Endothelial cell of umbilical vein (primary cell): ENCODE results near the gene GLI1.

Experiments
- CTCF ChIP-seq, 2 donors: IDR thresholded peaks; 1 replicate in 1 of 2; 2 replicates in 1 of 2; pipeline ENCODE4 v1.5.1; 2011; ENCODE audit warnings: low read length in 2 of 2, mild to moderate bottlenecking in 2 of 2, moderate library complexity in 2 of 2, control low read depth in 1 of 2, inconsistent platforms in 1 of 2, low read depth in 1 of 2; ENCODE audit not compliant: insufficient read depth in 1 of 2; ENCODE audit errors: extremely low read depth in 1 of 2
- EZH2 ChIP-seq: IDR thresholded peaks from 2 replicates; pipeline ENCODE4 v1.6.1; 2012; ENCODE audit warnings: borderline replicate concordance, low read depth, mild to moderate bottlenecking, moderate library complexity, low read length, inconsistent platforms; ENCODE audit not compliant: severe bottlenecking
- FOS ChIP-seq: IDR thresholded peaks from 2 replicates; pipeline ENCODE4 v1.6.1; 2011; ENCODE audit warnings: mild to moderate bottlenecking, low read length, moderate library complexity, borderline replicate concordance; ENCODE audit not compliant: insufficient read depth
- GATA2 ChIP-seq: IDR thresholded peaks from 2 replicates; pipeline ENCODE4 v1.7.0; 2011; ENCODE audit warnings: low read depth, mild to moderate bottlenecking, moderate library complexity, mixed read lengths, low read length; ENCODE audit not compliant: insufficient read length, insufficient read depth
- JUN ChIP-seq: IDR thresholded peaks from 2 replicates; pipeline ENCODE4 v1.6.1; 2011; ENCODE audit warnings: borderline replicate concordance, low read depth; ENCODE audit not compliant: insufficient read length, insufficient read depth
- MAX ChIP-seq: IDR thresholded peaks from 2 replicates; pipeline ENCODE4 v1.6.1; 2011; ENCODE audit not compliant: insufficient read depth, insufficient read length
- MYC ChIP-seq: IDR thresholded peaks from one replicate; pipeline ENCODE4 v1.6.1; 2011; ENCODE audit warnings: mild to moderate bottlenecking, low read depth, low read length
- POLR2A ChIP-seq: IDR thresholded peaks from 2 replicates; pipeline ENCODE4 v1.6.1; 2012; ENCODE audit warnings: low read depth, mild to moderate bottlenecking, control low read depth, low read length
- POLR2AphosphoS5 ChIP-seq: IDR thresholded peaks from 2 replicates; pipeline ENCODE4 v1.6.1; 2012; ENCODE audit warnings: low read depth, mild to moderate bottlenecking, control low read depth, low read length, moderate library complexity; ENCODE audit not compliant: insufficient read depth

- TF ChIP-seq CTCF (IDR thresholded peaks at IDR 0.05; ENCODE audit: extremely low read depth in 1 of 2, insufficient read depth in 1 of 2, low read depth in 1 of 2, low read length in 2 of 2) (no peak), POLR2AphosphoS5 (no peak), EZH2 (no peak), POLR2A (no peak), MAX (no peak), JUN (no peak), FOS (no peak), GATA2 (no peak), MYC (no peak)
These were observed 13.2 kb upstream of the GLI1 start for GRCh38 chr12:57446292-57446960.
